NCI-H510A (cell line): Measurements from ENCODE around the gene TMEM178A.
"Not testable (repeated sequence)": the region's sequence is repeated elsewhere in the genome, so short reads cannot be mapped to it uniquely, and the experiment has no call there.

Experiments used
- DNase-seq: peaks from one replicate; lab custom pipeline; 2025; lab: John Stamatoyannopoulos, UW

The TMEM178A gene

DNA sequence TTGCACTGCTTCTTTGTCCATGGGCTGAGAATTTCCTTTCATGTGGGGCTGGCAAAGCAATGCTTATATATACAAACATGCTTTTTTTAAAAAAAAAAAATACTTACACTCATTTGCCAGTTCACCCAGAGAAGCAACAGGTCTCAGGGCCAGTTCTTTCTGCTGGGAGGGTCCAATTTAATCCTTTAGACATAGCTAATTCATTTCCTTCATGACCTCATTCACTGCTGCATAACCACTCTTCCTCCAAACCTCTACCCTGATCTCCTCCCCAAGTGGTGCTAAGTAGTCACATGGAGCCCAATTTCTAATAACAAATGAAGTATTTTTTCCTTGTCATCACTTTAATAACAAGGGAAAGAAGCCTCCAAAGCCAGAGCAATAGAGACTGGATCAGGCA lies 17.1 kb upstream of the TMEM178A start:
- DNase-seq, result no peak

DNA sequence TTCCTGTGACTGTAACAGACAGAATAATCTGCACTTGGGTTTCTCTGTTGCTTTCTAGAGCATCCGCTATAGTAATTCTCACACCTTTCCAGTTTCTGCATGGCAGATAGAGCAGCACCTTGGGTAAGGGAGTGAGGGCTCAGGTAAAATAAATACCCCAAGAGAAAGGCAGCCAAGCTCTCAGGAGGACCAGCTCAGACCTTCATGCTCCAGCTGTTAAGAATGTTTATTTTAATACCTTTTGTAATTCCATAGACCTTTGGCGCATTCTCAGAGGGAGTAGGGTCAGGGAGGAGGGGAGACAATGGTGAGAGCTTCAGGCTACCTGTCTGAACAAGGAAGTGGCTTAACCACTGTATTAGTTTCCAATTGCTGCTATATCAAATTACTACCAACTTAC lies 16.2 kb upstream of the TMEM178A start:
- DNase-seq, result no peak

DNA sequence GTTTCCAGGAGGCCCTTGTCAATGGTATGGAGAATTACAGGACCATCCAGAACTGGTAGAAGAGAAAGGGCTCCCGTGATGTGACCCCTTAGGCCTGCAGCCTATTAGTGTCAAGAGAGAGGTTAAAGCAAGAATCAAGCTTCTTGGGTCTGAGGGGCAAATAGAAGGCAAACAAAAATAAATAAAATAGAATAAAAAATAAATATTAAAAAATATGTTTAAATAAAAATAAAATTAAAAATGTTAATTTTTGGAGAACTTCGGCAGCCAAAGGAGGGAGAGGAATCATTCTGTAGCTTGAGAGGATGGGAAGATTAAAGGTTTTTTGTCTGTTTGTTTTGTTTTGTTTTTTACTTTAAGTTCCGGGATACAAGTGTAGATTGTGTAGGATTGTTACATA lies 15.2 kb upstream of the TMEM178A start:
- no peak for DNase-seq

DNA sequence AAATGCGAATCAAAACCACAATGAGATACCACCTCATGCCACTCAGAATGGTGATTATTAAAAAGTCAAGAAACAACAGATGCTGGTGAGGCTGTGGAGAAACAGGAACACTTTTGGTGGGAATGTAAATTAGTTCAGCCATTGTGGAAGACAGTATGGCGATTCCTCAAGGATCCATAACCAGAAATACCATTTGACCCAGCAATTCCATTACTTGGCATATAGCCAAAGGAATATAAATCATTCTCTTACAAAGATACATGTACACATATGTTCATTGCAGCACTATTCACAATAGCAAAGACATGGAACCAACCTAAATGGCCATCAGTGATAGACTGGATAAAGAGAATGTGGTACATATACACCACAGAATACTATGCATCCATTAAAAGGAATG lies 9.5 kb upstream of the TMEM178A start:
- DNase-seq, result not testable (repeated sequence)

DNA sequence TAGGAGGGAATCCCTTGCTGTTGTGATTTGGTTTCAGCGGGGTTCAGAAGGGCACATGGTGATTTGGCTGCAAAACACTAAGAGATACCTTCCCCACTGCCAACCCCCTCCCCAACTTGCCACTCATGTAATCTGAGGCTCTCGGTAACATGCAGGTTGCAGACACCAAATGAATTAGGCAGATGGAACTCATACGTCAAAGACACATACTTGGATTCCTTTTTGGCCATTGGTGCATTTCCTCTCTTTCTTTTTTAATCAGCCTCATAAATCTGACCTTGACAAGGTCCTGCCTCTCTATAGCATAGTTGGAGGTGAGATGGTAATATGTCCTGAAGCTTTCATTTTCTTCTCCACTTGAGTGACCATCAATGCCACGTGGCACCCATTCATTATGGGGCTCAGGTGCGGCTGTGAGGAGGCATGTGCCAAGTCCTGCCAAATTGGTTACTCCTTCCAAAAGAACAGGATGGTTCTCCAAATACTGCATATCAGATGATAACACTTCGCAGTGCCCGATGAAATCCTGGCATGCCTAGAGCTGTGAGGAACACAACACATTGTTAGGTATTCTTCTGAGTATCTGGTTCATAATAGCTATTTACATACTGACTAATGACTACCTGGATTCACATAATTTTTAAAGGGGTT lies 8.3 kb upstream of the TMEM178A start:
- no peak for DNase-seq

DNA sequence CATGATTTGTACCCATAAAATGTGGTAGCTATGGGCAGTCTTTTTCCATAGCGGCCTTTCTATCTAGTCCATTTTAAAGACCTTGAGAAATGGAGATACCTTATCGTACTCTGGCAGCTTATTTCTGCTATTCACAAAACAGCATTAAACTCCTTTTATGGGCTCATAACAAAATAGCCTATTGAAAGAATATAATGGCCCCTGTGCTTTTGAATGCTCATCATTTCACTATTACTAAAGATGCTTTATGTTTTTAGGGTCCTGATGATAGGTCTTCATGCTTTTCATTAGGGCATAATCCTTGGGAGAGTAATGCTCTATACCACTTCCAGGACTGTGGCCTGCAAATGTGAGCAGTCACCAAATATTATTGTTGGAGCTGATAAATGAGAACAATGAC lies 7.3 kb upstream of the TMEM178A start:
- no peak for DNase-seq

DNA sequence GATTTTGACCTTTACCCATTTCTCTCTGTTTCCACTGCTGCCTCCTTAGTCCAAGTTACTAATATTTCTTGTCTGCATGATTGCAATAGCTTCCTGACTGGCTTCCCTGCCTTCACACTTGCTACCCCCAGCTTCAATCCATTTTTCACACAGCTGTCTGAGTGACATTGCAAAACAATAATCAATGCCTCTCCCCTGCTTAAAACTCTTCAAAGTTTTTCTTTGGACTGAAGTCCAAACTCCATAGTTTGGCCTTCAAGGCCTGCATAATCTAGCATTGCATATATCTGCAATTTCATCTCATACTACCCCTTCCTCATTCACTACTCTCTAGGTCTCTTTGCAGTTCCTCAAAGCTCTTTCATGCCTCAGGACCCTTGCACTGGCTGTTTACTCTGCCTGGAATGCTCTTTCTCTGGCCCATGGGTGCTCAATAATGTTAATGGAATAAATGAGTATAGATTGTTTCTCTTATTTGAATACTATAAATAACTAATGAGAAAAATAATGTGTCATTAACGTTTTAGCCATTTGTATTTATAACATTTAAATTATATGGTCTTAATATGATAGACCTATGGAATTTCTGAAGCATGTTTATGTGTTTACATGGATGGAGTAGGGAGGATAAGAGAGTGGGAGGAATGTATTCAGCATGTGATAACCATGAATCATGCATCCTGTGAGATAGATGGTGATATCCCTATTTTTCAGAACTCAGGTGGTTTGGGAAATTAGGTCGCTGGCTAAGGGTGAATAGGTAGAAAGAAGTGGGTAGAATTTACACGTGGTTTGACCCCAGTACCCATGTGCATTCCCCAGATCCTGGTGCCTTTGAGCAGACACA lies 5.7 kb upstream of the TMEM178A start:
- DNase-seq, result no peak

DNA sequence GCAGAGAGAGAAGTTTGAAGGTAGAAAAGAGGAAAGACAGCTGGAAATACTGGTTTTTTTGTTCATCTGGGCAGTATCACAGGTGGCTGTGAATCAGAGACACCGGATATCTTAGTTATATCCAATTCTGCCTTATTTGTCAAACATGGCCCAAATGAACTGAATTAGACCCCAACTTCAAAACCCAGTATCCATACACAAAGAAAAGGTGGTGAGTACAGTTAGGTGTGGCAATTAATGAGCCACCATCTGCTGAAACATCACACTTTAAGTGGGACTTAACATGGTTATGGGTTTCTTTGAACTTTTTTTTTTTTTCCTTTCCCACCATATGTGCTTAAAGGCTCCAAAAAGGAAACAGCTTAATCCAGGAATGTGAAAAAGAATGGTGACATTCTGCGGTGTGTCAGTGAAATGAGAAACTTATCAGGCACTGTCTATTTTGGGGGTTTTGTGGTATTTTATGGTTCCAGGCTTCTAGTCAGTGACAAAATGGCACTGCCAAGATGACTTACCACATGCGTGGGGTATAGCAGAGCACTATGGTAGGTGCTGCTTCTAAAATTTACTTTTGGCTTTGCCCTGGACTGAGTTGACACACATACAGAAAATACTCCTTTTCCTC lies 5.0 kb upstream of the TMEM178A start:
- no peak for DNase-seq

DNA sequence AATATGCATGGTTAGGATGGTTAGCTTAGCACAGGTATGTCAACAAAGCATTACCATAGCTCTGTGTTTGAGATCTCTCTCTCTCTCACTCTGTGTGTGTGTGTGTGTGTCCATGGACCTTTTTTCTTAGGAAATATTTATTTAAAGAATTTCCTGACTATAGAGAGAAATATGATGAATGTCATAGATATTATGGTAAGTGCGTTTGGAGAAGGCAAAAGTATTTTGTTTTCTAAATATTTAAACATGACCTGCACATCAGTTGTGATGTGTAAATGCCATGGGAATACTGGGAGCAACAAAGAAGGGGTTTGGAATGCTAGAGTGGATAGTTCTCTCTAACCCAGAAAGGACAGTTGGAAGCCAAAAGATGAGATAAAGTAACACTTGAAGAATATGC lies 3.9 kb upstream of the TMEM178A start:
- DNase-seq, result no peak

DNA sequence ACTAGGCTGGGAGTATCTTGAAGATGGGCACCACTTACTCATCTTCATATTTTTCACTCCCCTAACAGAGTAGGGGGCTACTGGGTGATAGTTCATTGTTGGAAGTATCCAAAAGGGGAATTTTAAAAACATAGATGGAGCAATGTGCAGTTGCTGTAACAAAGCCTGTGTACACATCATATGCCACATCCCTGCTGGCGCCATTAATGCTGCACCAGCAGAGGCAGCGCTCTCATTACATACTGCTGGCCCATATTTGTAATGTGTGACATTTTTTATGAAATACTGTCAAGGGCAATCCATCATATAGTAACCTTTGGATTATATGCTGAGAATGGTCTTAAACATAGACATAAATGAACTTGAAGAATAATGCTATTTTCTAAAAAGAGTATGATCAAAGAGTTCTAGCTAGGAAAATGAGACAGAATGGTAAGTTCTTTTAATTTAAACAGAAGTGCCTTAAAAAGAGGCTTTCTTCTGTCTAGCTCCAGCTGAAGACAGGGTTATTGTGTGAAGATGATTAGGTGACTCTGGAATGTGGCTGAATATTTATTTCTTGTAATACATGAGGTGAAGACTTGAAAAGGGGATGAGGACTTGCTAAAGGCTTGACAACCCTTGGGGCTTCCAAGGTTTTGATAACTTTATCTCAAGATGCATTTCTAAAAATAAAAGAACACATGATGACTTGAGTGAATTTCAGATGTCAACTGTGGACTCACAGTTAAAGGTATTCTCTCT lies 2.4 kb upstream of the TMEM178A start:
- DNase-seq, result no peak

DNA sequence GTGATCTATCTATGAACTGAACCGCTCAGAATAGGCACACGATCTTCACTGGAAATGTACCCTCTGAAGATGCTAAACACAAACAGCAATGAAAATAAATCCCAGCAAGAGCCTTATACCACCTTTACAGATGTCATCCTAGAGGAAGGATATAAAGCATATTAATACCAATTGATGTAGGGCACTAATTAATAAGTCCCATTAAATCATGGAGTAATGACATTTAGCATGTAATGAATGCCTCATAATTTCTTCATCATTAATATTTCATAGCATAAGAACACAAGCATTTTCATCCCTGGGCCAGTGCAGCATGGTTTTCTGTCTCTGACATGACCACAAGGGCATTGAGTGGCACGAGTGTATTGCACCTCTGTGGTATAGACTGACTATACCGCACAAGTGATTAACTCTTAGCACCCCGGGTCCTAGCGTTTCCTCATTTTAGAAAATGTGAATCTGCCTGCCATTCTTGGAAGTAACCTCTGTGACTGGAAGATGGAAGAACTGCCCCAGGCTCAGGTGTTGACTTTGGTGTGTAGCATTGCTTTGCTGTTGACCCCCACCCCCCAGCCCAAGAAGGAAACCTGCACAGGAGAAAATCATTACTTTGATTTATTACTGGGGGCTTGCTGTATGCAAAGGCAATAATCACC lies 1.4 kb upstream of the TMEM178A start:
- no peak for DNase-seq

DNA sequence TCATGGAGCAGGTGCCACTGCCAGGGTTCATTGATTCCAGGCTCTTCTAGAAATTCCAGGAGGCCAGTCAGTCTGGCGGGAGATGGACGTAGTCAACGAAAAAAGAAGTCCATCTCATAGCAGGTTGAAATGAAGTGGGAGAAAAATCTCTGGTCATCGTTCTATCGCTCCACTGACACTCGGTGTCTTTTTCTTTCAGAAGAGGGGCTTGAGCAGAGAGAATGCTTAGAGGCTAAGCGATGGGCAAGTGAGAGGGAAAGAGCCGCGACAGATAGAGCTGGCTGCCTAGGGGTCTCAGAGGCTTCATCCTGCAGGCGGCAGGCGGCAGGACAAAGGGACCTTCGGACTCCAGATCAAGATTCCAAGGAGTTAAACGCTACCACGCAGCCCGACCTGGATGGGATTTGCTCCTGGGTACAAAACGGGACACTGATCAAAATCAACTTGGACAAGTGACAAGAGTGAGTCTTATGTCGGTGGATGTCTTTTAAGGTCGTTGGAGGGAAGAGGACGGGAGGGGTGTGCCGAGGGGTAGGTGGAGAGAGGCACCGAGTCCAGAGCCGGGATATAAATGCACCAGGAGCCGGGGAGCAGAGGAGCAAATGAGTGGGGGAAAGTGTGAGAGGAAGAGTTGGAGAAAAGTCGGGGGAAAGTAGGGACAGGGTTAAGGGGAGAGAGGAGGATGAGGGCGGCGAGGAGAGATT lies 677 bp upstream of the TMEM178A start:
- DNase-seq, result no peak

DNA sequence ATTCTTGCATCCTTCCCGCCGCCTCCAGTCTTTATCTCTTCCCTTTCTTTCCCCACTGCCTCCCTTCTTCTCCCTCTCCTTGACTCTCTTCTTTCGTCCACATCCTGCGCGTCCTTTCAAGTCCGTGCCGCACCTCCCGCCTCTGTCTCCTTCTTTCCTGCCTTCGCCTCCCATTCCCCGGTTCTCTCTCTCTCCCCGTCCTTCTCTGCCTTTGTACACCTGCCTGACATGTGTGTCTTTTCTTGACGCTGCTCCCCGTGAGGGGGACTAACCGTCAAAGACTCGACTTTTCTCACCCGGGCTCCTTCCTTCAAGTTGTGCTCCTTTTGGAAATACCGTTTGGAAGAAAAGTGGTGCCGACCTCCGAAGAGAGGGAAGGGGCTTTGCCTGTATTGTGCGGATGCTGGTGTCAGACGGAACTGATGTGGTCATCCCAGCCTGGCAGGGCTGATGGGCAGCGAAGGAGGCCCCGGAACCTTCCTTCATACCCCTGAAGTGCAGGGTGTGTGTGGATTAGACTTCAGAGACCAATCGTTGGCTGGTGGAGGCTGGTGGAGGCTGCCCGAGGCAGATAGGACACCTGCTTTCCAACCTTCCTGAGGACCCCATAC lies 879 bp downstream of the TMEM178A start:
- no peak for DNase-seq

DNA sequence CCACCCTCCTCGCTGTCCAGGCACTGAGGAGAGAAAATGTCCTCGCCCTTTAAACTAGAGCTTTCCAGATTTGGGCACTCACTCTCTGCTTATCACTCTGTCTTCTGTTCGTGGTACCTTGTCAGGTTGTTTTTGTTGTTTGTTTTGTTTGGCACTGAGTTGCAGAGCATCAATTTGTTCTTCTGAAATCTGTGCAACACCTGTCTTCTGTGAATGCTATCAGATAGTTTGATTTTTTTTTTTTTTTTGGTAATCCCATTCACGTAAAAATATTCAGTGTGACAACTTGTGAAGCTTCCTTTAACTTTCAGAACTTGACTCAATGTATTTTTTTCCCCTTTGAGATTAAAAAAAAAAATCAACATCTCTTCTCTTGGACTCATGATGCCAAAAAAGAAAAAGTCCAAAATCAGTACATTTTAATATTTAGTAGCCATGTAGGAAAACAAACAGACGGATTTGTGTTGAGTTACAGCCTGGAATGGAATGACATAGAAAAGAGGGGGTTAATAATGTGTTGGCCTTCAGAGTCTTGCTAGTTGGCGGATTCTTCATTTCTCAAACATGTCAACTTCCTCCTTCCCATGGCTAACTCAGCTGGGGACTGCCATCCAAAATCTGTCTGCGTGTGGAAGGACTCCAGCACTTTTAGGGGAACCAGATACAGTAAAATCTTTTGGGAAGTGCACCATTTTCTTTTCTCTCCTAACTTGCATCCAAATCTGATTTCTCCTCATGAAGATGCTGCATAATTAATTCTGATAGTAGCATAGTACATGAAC lies 1.6 kb downstream of the TMEM178A start:
- DNase-seq, result no peak

DNA sequence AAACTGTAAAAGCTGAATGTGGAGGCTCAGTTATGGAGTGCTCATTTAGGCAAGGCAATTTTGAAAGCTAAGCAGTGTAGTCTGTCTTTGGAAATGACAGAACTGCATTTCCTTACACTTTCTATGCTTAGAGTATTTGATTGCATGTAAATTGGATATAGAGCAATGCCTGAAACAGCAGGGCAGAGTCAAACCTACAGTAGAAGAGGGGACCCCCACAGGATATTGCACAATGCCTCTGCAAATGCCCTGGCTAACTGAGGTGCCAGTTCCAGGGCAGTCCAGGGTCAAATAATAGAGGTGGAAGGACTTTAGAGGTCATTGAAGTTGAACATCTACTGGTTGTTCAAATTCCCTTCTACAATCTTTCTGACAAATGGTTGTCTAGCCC lies 2.2 kb downstream of the TMEM178A start:
- DNase-seq, result no peak

DNA sequence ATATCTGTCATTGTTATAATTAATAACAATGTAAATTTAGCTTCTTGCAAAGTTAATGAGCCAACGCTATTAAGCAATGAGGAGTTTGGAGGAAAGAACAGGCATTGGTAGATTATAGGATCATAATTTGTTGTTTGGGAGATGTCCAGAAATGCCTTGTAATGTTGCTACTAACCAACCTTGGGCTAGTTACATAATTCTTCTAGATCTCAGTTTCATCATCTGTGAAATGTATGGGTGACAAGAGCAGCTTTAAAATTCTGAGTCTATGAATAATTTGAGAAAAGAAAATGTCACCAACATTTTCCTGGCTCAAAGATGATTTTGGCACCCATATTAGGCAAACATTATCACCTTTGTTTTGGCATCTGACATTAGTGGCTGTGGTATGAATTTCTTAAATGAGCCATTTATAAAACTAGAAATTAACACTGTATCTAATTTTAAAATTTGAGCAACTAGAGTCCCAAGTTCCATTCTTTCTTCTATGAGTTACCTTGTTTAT lies 2.9 kb downstream of the TMEM178A start:
- no peak for DNase-seq

DNA sequence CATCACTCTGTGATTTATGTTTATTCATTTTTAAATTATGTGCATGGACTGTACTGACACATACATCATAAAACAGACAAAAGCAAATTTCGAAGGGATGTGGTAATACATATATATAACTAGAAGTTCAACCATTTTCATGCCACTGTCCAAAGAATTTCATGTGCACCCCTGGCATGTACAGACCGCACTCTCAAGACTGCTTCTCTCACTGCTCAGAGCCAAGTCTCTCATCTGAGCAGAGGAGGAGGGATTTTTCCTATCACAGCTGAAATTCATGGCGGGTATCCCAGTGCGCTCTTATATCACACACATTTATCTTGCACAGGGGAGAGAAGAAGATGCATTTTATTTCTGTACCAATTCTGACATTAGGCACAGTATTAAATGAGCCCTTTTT lies 5.9 kb downstream of the TMEM178A start:
- no peak for DNase-seq

DNA sequence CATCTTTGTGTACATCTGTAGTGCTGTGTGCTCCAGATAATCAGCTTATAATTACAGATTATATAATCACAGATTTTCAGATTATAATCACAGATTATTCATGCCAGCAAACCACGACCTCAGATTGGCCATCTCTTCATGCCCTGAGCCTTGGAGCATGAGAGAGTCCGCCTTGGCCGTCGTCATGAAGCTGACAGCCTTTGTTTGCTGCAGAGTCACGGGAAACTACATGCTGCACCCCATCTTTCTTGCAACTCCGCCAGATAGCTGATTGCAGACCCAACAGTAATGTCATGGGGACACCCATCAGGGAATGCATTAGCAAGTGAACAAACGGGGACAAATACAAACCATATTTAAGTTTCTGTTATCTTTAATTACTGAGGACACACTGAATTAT lies 7.3 kb downstream of the TMEM178A start:
- DNase-seq, result no peak

DNA sequence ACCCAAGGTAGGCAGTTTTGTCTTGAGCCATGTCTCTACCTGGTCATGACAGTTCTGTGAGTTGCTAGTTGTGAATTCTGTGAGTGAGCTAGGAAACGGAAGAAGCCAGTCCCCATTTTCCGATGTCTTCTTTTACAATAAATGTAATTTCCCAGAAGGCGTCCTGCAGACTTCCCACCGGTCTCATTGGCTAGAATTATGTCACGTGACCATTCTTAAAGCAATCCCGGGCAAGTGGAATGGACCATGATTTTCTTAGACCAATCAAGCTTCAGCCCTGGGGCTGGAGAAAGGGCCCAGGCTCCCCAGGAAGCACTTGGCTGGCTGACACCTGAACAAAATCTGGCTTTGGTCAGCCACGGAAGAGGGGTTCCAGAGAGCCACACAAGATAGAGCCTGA lies 10.6 kb downstream of the TMEM178A start:
- DNase-seq, result no peak

DNA sequence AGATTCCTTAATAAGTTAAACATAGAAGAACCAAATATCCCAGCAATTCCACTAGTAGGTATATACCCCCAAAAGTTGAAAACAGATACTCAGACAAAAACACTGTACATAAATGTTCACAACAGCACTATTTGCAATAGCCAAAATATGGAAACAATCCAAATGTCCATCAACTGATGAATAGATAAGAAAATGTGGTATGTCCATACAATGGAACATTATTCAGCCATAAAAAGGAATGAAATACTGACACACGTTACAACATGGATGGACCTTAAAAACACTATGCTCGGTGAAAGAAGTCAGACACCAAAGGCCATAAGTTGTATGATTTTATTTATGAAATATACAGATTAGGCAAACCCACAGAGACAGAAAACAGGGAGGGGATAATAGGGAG lies 12.5 kb downstream of the TMEM178A start:
- no peak for DNase-seq
